Glutamatergic neuron (in vitro differentiated cells): ENCODE measurements around the gene NUBP1. TPM values are rescaled to one million over a fixed set of nuclear protein-coding genes. Genes with fewer than 3 reads are reported as not detected.
A peak's percentile ranks its signal among the peaks of the same experiment; 100 is the strongest.
"Not testable (repeated sequence)": the region's sequence is repeated elsewhere in the genome, so short reads cannot be mapped to it uniquely, and the experiment has no call there.

Experiments
- DNase-seq: peaks from one replicate; pipeline ENCODE4 v3.0.0; 2022
- H3K27ac Mint-ChIP-seq: one replicate; pipeline ENCODE4 v1.8.0; 2020; ENCODE audit warnings: mild to moderate bottlenecking, mixed read lengths, inconsistent platforms; ENCODE audit not compliant: unreplicated experiment
- H3K27me3 Mint-ChIP-seq: one replicate; pipeline ENCODE4 v1.8.0; 2020; ENCODE audit warnings: mild to moderate bottlenecking, moderate library complexity, mixed read lengths, inconsistent platforms; ENCODE audit not compliant: unreplicated experiment
- H3K36me3 Mint-ChIP-seq: one replicate; pipeline ENCODE4 v1.8.0; 2020; ENCODE audit warnings: mild to moderate bottlenecking, mixed read lengths, inconsistent platforms; ENCODE audit not compliant: unreplicated experiment
- H3K4me1 Mint-ChIP-seq: one replicate; pipeline ENCODE4 v1.8.0; 2020; ENCODE audit warnings: mild to moderate bottlenecking, low read depth, mixed read lengths, inconsistent platforms; ENCODE audit not compliant: unreplicated experiment
- H3K4me3 Mint-ChIP-seq: one replicate; pipeline ENCODE4 v1.8.0; 2020; ENCODE audit warnings: mild to moderate bottlenecking, mixed read lengths, inconsistent platforms; ENCODE audit not compliant: unreplicated experiment
- H3K9me3 Mint-ChIP-seq: one replicate; pipeline ENCODE4 v1.8.0; 2020; ENCODE audit warnings: mild to moderate bottlenecking, moderate library complexity, mixed read lengths, inconsistent platforms; ENCODE audit not compliant: unreplicated experiment
- CTCF ChIP-seq: fragments of 200-600 bp; sonication (generic); IDR thresholded peaks from one replicate; pipeline ENCODE4 v1.5.0; 2021; ENCODE audit not compliant: partially characterized antibody, unreplicated experiment
- total RNA-seq: library from RNA; stranded (reverse); fragmentation: NEBNext Ultra II Directional; extraction: Animal tissue kit (Norgen Biotek cat#: 25700); gene quantifications from one replicate; pipeline ENCODE4 v1.2.1, GENCODE V29; 2021; ENCODE audit not compliant: unreplicated experiment

Gene NUBP1
- total RNA-seq, 1 donor from 2014 or later, result 23.2 TPM

- Mint-ChIP-seq H3K4me3 (no peak overlapping the region), H3K27me3 (peaks cover 5% of the 10 kb centered on the region), H3K4me1 (no peaks in the 10 kb centered on the region), H3K27ac (no peak overlapping the region), H3K9me3 (peaks cover 2% of the 10 kb centered on the region), H3K36me3 (no peaks in the 10 kb centered on the region)
- DNase-seq, result peak; percentile 62
- peak; percentile 96 for TF ChIP-seq CTCF
Observed at GRCh38 chr16:10737068-10737625, 6.5 kb upstream of the NUBP1 start.

GRCh38 chr16:10738231-10739077 lies 5.2 kb upstream of the NUBP1 start:
- peaks cover 5% of the 10 kb centered on the region for H3K27me3 Mint-ChIP-seq
- peaks cover 5% of the 10 kb centered on the region for H3K4me1 Mint-ChIP-seq
- peaks cover under 1% of the 10 kb centered on the region for H3K9me3 Mint-ChIP-seq
- H3K36me3 Mint-ChIP-seq, result no peaks in the 10 kb centered on the region
- H3K27ac Mint-ChIP-seq, result no peak overlapping the region
- no peak overlapping the region for H3K4me3 Mint-ChIP-seq
- TF ChIP-seq CTCF, result no peak
- peak; percentile 17 for DNase-seq

- peaks cover 3% of the 10 kb centered on the region for H3K9me3 Mint-ChIP-seq
- no peak overlapping the region for H3K27ac Mint-ChIP-seq
- H3K36me3 Mint-ChIP-seq, result no peaks in the 10 kb centered on the region
- H3K27me3 Mint-ChIP-seq, result peaks cover 8% of the 10 kb centered on the region
- H3K4me1 Mint-ChIP-seq, result peaks cover 8% of the 10 kb centered on the region
- TF ChIP-seq CTCF, result no peak
- no peak overlapping the region for H3K4me3 Mint-ChIP-seq
- peak; percentile 2 for DNase-seq
Observed at GRCh38 chr16:10740000-10740844, 3.4 kb upstream of the NUBP1 start.

GRCh38 chr16:10740845-10741208 lies 2.8 kb upstream of the NUBP1 start:
- Mint-ChIP-seq H3K9me3 (peaks cover 3% of the 10 kb centered on the region), H3K36me3 (no peaks in the 10 kb centered on the region), H3K27me3 (peaks cover 8% of the 10 kb centered on the region), H3K4me3 (no peak overlapping the region), H3K27ac (no peak overlapping the region), H3K4me1 (peaks cover 13% of the 10 kb centered on the region)
- DNase-seq, result no peak
- TF ChIP-seq CTCF, result no peak

- H3K27me3 Mint-ChIP-seq, H3K9me3 Mint-ChIP-seq, H3K4me3 Mint-ChIP-seq, H3K27ac Mint-ChIP-seq, H3K36me3 Mint-ChIP-seq: not testable (repeated sequence)
- peaks cover 13% of the 10 kb centered on the region for H3K4me1 Mint-ChIP-seq
- peak; percentile 7 for DNase-seq
Observed at GRCh38 chr16:10741249-10741648, 2.4 kb upstream of the NUBP1 start.
